Ishikawa (cell line): ENCODE measurements around the gene PDE11A.

ENCODE experiments used
- CEBPB ChIP-seq: IDR thresholded peaks from 2 replicates; pipeline ENCODE4 v1.6.1; 2012
- CREB1 ChIP-seq: IDR thresholded peaks from 2 replicates; pipeline ENCODE4 v1.6.1; 2012; ENCODE audit warnings: low read depth
- EGR1 ChIP-seq: IDR thresholded peaks from 2 replicates; pipeline ENCODE4 v1.6.1; 2012
- EP300 ChIP-seq: IDR thresholded peaks from 2 replicates; pipeline ENCODE4 v1.6.1; 2012; ENCODE audit warnings: borderline replicate concordance
- FOXM1 ChIP-seq: IDR thresholded peaks from 2 replicates; pipeline ENCODE4 v1.6.1; 2012; ENCODE audit warnings: low read depth, borderline replicate concordance
- MAX ChIP-seq: IDR thresholded peaks from 2 replicates; pipeline ENCODE4 v1.6.1; 2012
- NFIC ChIP-seq: IDR thresholded peaks from 2 replicates; pipeline ENCODE4 v1.6.1; 2012
- RAD21 ChIP-seq: IDR thresholded peaks from 2 replicates; pipeline ENCODE4 v1.6.1; 2012; ENCODE audit warnings: low read depth
- REST ChIP-seq: IDR thresholded peaks from 2 replicates; pipeline ENCODE4 v1.6.1; 2012; ENCODE audit warnings: low read depth, mild to moderate bottlenecking
- TAF1 ChIP-seq: IDR thresholded peaks from 2 replicates; pipeline ENCODE4 v1.6.1; 2012; ENCODE audit warnings: low read depth, mild to moderate bottlenecking
- TCF12 ChIP-seq: IDR thresholded peaks from 2 replicates; pipeline ENCODE4 v1.6.1; 2012; ENCODE audit warnings: low read depth
- TEAD4 ChIP-seq: IDR thresholded peaks from 2 replicates; pipeline ENCODE4 v1.6.1; 2012
- USF1 ChIP-seq: IDR thresholded peaks from 2 replicates; pipeline ENCODE4 v1.6.1; 2012
- YY1 ChIP-seq: IDR thresholded peaks from 2 replicates; pipeline ENCODE4 v1.6.1; 2012; ENCODE audit warnings: low read depth
- ZBTB7A ChIP-seq: IDR thresholded peaks from 2 replicates; pipeline ENCODE4 v1.6.1; 2012; ENCODE audit warnings: low read depth

Gene PDE11A

GRCh38 chr2:178076130-178076529, 3.6 kb upstream of the PDE11A start:
- TF ChIP-seq MAX (no peak), FOXM1 (no peak), TAF1 (no peak), CEBPB (no peak), RAD21 (no peak), ZBTB7A (no peak), REST (no peak), TEAD4 (no peak), TCF12 (no peak), CREB1 (no peak), YY1 (no peak), EP300 (no peak), EGR1 (no peak), USF1 (no peak)

GRCh38 chr2:178075006-178075326, 2.4 kb upstream of the PDE11A start:
- TF ChIP-seq CREB1 (no peak), YY1 (no peak), TCF12 (no peak), EGR1 (no peak), CEBPB (no peak), MAX (no peak), EP300 (no peak), USF1 (no peak), RAD21 (no peak), ZBTB7A (no peak), TEAD4 (no peak), REST (no peak), NFIC (no peak), TAF1 (no peak), FOXM1 (no peak)

GRCh38 chr2:178074123-178075005, 1.8 kb upstream of the PDE11A start:
- no peak for TF ChIP-seq REST
- TF ChIP-seq YY1 = no peak
- TF ChIP-seq ZBTB7A = no peak
- TF ChIP-seq TEAD4 = no peak
- TF ChIP-seq USF1 = no peak
- TF ChIP-seq EGR1 = no peak
- no peak for TF ChIP-seq CREB1

- no peak for TF ChIP-seq CEBPB
- no peak for TF ChIP-seq ZBTB7A
- TF ChIP-seq RAD21 = no peak
- TF ChIP-seq YY1 = no peak
Measured at GRCh38 chr2:178072000-178072382, 586 bp downstream of the PDE11A start.
